Keratinocyte (primary cell): Measurements from ENCODE around the gene SPRED1.

Experiments
- EZH2 ChIP-seq: IDR thresholded peaks from one replicate; pipeline ENCODE4 v1.6.1; 2012; ENCODE audit warnings: inconsistent platforms, mild to moderate bottlenecking, low read length, moderate library complexity
- TF ChIP-seq, protein P1 (sequence below), 3 experiments: IDR thresholded peaks in 1 of 3; conservative IDR thresholded peaks in 1 of 3; optimal IDR thresholded peaks in 1 of 3; 2 replicates in 2 of 3; 3 replicates in 1 of 3; pipeline versions ENCODE3 to v1.5.1; 2011; ENCODE audit warnings: low read length in 3 of 3, mild to moderate bottlenecking in 3 of 3, moderate library complexity in 2 of 3, control low read depth in 1 of 3, inconsistent platforms in 1 of 3; ENCODE audit not compliant: insufficient read depth in 2 of 3; ENCODE audit errors: extremely low read depth in 1 of 3

- TF ChIP-seq, protein P1, sequence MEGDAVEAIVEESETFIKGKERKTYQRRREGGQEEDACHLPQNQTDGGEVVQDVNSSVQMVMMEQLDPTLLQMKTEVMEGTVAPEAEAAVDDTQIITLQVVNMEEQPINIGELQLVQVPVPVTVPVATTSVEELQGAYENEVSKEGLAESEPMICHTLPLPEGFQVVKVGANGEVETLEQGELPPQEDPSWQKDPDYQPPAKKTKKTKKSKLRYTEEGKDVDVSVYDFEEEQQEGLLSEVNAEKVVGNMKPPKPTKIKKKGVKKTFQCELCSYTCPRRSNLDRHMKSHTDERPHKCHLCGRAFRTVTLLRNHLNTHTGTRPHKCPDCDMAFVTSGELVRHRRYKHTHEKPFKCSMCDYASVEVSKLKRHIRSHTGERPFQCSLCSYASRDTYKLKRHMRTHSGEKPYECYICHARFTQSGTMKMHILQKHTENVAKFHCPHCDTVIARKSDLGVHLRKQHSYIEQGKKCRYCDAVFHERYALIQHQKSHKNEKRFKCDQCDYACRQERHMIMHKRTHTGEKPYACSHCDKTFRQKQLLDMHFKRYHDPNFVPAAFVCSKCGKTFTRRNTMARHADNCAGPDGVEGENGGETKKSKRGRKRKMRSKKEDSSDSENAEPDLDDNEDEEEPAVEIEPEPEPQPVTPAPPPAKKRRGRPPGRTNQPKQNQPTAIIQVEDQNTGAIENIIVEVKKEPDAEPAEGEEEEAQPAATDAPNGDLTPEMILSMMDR (optimal IDR thresholded peaks at IDR 0.05 in 1 of 3, IDR thresholded peaks at IDR 0.05 in 1 of 3, conservative IDR thresholded peaks at IDR 0.05 in 1 of 3; ENCODE audit: extremely low read depth in 1 of 3, insufficient read depth in 2 of 3, low read length in 3 of 3) = no peak
- TF ChIP-seq EZH2 = no peak
Measured at GRCh38 chr15:38257676-38258075, 5.0 kb downstream of the SPRED1 start.
